OCI-LY3 (cell line): ENCODE results near the gene ROBO3.

Source experiments
- H2AFZ ChIP-seq: fragments of 200-600, 300-600 bp; shearing (Covaris generic); 2 replicates; pipeline ENCODE4 v1.6.0; 2014; ENCODE audit warnings: antibody characterized with exemption, low read depth, low read length
- H3K27ac ChIP-seq: fragments of 200-600, 300-600 bp; sonication (generic); 2 replicates; pipeline ENCODE4 v1.5.1; 2014; ENCODE audit warnings: mild to moderate bottlenecking, low read length, moderate library complexity, mixed read lengths
- H3K27me3 ChIP-seq: fragments of 200-600, 300-600 bp; sonication (generic); 2 replicates; pipeline ENCODE4 v1.6.1; 2014; ENCODE audit warnings: low read depth, low read length, mixed read lengths
- H3K36me3 ChIP-seq: fragments of 200-600, 300-600 bp; sonication (generic); replicated peaks from 2 replicates; pipeline ENCODE3; 2014; ENCODE audit warnings: low read depth, low read length, mixed read lengths
- H3K4me1 ChIP-seq: fragments of 300-600, 200-600 bp; sonication (generic); 2 replicates; pipeline ENCODE4 v1.6.1; 2014; ENCODE audit warnings: low read length, mixed read lengths
- H3K4me2 ChIP-seq: fragments of 200-600, 300-600 bp; sonication (generic); 2 replicates; pipeline ENCODE4 v1.6.1; 2014; ENCODE audit warnings: low read length, mixed read lengths
- H3K4me3 ChIP-seq: fragments of 300-600, 200-600 bp; sonication (generic); 2 replicates; pipeline ENCODE4 v1.5.1; 2014; ENCODE audit warnings: antibody characterized with exemption, mild to moderate bottlenecking, low read length, moderate library complexity
- H3K79me2 ChIP-seq: fragments of 300-600, 200-600 bp; shearing (Covaris generic); 2 replicates; pipeline ENCODE4 v1.6.1; 2014; ENCODE audit warnings: mild to moderate bottlenecking, low read length, mixed read lengths
- H3K9ac ChIP-seq: fragments of 300-600, 200-600 bp; shearing (Covaris generic); 2 replicates; pipeline ENCODE4 v1.6.0; 2014; ENCODE audit warnings: mild to moderate bottlenecking, low read length, moderate library complexity
- H3K9me3 ChIP-seq: fragments of 200-600, 300-600 bp; shearing (Covaris generic); 2 replicates; pipeline ENCODE4 v1.6.1; 2014; ENCODE audit warnings: low read length, mixed read lengths; ENCODE audit not compliant: insufficient read depth
- H4K20me1 ChIP-seq: fragments of 200-600, 300-600 bp; sonication (generic); 2 replicates; pipeline ENCODE4 v1.6.1; 2016; ENCODE audit warnings: low read length, mixed read lengths; ENCODE audit not compliant: insufficient read depth
- EZH2phosphoT487 ChIP-seq: fragments of 200-600 bp; shearing (Covaris generic); IDR thresholded peaks from 2 replicates; pipeline ENCODE4 v1.6.1; 2018; ENCODE audit warnings: antibody characterized with exemption, mixed run types, low read depth
- TF ChIP-seq, protein P1 (sequence below): fragments of 200-600, 300-600 bp; sonication (generic); IDR thresholded peaks from 2 replicates; pipeline ENCODE4 v1.5.1; 2014; ENCODE audit warnings: antibody characterized with exemption, low read length, low read depth

Gene ROBO3

GRCh38 chr11:124861670-124862069 lies 3.6 kb upstream of the ROBO3 start:
- no peak for TF ChIP-seq EZH2phosphoT487
- TF ChIP-seq, protein P1, sequence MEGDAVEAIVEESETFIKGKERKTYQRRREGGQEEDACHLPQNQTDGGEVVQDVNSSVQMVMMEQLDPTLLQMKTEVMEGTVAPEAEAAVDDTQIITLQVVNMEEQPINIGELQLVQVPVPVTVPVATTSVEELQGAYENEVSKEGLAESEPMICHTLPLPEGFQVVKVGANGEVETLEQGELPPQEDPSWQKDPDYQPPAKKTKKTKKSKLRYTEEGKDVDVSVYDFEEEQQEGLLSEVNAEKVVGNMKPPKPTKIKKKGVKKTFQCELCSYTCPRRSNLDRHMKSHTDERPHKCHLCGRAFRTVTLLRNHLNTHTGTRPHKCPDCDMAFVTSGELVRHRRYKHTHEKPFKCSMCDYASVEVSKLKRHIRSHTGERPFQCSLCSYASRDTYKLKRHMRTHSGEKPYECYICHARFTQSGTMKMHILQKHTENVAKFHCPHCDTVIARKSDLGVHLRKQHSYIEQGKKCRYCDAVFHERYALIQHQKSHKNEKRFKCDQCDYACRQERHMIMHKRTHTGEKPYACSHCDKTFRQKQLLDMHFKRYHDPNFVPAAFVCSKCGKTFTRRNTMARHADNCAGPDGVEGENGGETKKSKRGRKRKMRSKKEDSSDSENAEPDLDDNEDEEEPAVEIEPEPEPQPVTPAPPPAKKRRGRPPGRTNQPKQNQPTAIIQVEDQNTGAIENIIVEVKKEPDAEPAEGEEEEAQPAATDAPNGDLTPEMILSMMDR: no peak
- H3K27ac ChIP-seq: no peak overlapping the region
- no peaks in the 10 kb centered on the region for H3K4me1 ChIP-seq
- H3K4me3 ChIP-seq: no peak overlapping the region
- no peak overlapping the region for H2AFZ ChIP-seq
- H4K20me1 ChIP-seq: no peaks in the 10 kb centered on the region
- H3K9me3 ChIP-seq: no peaks in the 10 kb centered on the region
- no peak overlapping the region for H3K4me2 ChIP-seq
- no peak overlapping the region for H3K9ac ChIP-seq
- peaks cover 4% of the 10 kb centered on the region; the same call in 1 of the 2 replicates for H3K27me3 ChIP-seq
- no peaks in the 10 kb centered on the region for H3K79me2 ChIP-seq
- no peaks in the 10 kb centered on the region for H3K36me3 ChIP-seq

DNA sequence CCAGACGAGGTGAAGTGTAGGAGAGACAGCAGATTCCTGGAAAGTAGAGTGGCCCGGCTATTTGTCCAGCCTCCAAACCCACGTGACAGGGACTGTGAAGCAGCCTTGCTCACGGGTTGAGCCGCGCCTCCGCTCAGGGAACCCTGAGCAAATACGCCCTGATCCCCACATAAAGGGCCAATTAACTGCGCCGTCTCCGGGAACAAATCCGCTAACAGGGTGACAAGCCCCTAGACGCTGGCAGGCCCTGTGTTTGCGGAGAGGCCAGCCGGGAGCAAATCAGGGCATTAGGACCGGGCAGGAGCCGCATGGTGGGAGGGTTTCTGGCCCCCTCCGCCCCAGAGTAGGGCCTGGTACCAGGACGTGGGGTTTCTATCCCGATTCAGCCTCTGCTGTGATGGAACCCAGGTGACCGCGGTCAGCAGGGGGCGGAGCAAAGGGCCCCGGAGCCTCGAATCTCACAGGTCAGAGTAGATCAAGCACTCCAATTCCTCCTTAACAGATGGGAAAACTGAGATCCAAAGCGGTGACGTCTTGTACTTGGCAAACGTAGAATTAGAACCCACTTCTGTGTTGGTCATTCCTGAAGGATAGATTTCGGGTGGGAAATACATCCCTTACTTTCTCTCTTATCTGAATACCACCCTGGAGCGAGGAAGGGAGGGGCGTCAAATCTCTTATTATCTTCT lies 2.0 kb upstream of the ROBO3 start:
- no peak overlapping the region for H3K4me3 ChIP-seq
- H3K4me2 ChIP-seq: no peak overlapping the region
- H3K9me3 ChIP-seq: no peaks in the 10 kb centered on the region
- TF ChIP-seq, protein P1: no peak
- no peak for TF ChIP-seq EZH2phosphoT487
- H3K4me1 ChIP-seq: no peaks in the 10 kb centered on the region
- no peaks in the 10 kb centered on the region for H3K36me3 ChIP-seq
- peaks cover 4% of the 10 kb centered on the region; the same call in 1 of the 2 replicates for H3K27me3 ChIP-seq
- H2AFZ ChIP-seq: no peak overlapping the region
- no peaks in the 10 kb centered on the region for H4K20me1 ChIP-seq
- H3K79me2 ChIP-seq: no peaks in the 10 kb centered on the region
- H3K9ac ChIP-seq: no peak overlapping the region
- no peak overlapping the region for H3K27ac ChIP-seq

DNA sequence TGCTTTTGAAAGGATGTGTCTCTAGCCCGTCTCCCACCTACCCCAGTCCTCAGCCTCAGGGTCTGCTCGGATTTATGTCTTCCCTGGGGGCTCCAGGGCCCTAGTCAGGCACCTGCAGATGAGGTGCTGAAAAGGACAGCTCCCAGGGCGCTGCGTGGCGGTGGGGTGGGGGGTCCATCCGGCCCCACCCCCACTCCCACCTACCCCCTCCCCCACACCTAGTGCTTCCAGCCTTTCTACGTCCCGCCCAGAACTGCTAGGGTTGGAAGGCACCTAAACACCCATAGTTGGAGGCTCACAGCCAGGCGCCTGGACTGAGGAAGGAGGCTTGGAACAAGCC lies 1.4 kb upstream of the ROBO3 start:
- H3K4me1 ChIP-seq: no peaks in the 10 kb centered on the region
- H3K9ac ChIP-seq: no peak overlapping the region
- H3K4me2 ChIP-seq: no peak overlapping the region
- H3K27ac ChIP-seq: no peak overlapping the region
- no peaks in the 10 kb centered on the region for H3K9me3 ChIP-seq
- peaks cover 4% of the 10 kb centered on the region; the same call in 1 of the 2 replicates for H3K27me3 ChIP-seq
- no peak overlapping the region for H2AFZ ChIP-seq
- TF ChIP-seq, protein P1: no peak
- no peaks in the 10 kb centered on the region for H4K20me1 ChIP-seq
- H3K79me2 ChIP-seq: no peaks in the 10 kb centered on the region
- H3K4me3 ChIP-seq: no peak overlapping the region
- no peaks in the 10 kb centered on the region for H3K36me3 ChIP-seq

- no peaks in the 10 kb centered on the region for H3K4me1 ChIP-seq
- H3K4me3 ChIP-seq: no peak overlapping the region
- no peaks in the 10 kb centered on the region for H3K79me2 ChIP-seq
- no peak overlapping the region for H3K9ac ChIP-seq
- no peaks in the 10 kb centered on the region for H4K20me1 ChIP-seq
- no peaks in the 10 kb centered on the region for H3K9me3 ChIP-seq
- no peak overlapping the region for H3K4me2 ChIP-seq
- no peaks in the 10 kb centered on the region for H3K36me3 ChIP-seq
- no peak overlapping the region for H3K27ac ChIP-seq
- no peak for TF ChIP-seq EZH2phosphoT487
- TF ChIP-seq, protein P1: no peak
- no peak overlapping the region for H2AFZ ChIP-seq
- H3K27me3 ChIP-seq: peaks cover 4% of the 10 kb centered on the region; the same call in 1 of the 2 replicates
Observed at GRCh38 chr11:124864176-124864891, 898 bp upstream of the ROBO3 start.
